KMS-11 (cell line): Measurements from ENCODE around the gene KIAA0513.

Experiments used
- H2AFZ ChIP-seq: fragments of 200-600 bp; sonication (generic); 2 replicates; pipeline ENCODE4 v1.6.1; 2016; ENCODE audit warnings: antibody characterized with exemption, mixed run types, low read depth
- H3K27ac ChIP-seq: fragments of 200-600 bp; sonication (generic); 2 replicates; pipeline ENCODE4 v1.6.1; 2016; ENCODE audit warnings: mild to moderate bottlenecking, mixed run types
- H3K27me3 ChIP-seq: fragments of 200-600 bp; sonication (generic); 2 replicates; pipeline ENCODE4 v1.6.1; 2017; ENCODE audit warnings: mild to moderate bottlenecking, low read depth, mixed run types, moderate library complexity; ENCODE audit not compliant: insufficient read depth
- H3K36me3 ChIP-seq: fragments of 200-600 bp; sonication (generic); 2 replicates; pipeline ENCODE4 v1.6.1; 2017; ENCODE audit warnings: mild to moderate bottlenecking, mixed run types; ENCODE audit not compliant: insufficient read depth
- H3K4me1 ChIP-seq: fragments of 200-600 bp; sonication (generic); 2 replicates; pipeline ENCODE4 v1.6.1; 2016; ENCODE audit warnings: mild to moderate bottlenecking, low read depth, mixed run types; ENCODE audit not compliant: poor library complexity, severe bottlenecking
- H3K4me2 ChIP-seq: fragments of 200-600 bp; sonication (generic); 2 replicates; pipeline ENCODE4 v1.7.0; 2016; ENCODE audit warnings: mild to moderate bottlenecking, mixed run types
- H3K4me3 ChIP-seq: fragments of 200-600 bp; sonication (generic); IDR thresholded peaks from 2 replicates; pipeline ENCODE4 v1.6.1; 2017; ENCODE audit warnings: low read depth, low read length, mixed read lengths; ENCODE audit not compliant: insufficient read depth
- H3K79me2 ChIP-seq: fragments of 200-600 bp; sonication (generic); 2 replicates; pipeline ENCODE4 v1.6.1; 2016; ENCODE audit warnings: low read depth, mixed run types; ENCODE audit not compliant: insufficient read depth
- H3K9ac ChIP-seq: fragments of 200-600 bp; sonication (generic); 2 replicates; pipeline ENCODE4 v1.6.1; 2016; ENCODE audit warnings: mild to moderate bottlenecking, mixed run types
- H4K20me1 ChIP-seq: fragments of 200-600 bp; sonication (generic); 2 replicates; pipeline ENCODE4 v1.6.1; 2016; ENCODE audit warnings: mild to moderate bottlenecking, mixed run types; ENCODE audit not compliant: insufficient read depth
- TF ChIP-seq, protein P1 (sequence below): fragments of 200-600 bp; sonication (generic); conservative IDR thresholded peaks from 2 replicates; pipeline ENCODE4 v1.6.1; 2017; ENCODE audit warnings: low read depth, mild to moderate bottlenecking, antibody characterized with exemption, low read length, moderate library complexity, mixed read lengths

Gene KIAA0513

DNA sequence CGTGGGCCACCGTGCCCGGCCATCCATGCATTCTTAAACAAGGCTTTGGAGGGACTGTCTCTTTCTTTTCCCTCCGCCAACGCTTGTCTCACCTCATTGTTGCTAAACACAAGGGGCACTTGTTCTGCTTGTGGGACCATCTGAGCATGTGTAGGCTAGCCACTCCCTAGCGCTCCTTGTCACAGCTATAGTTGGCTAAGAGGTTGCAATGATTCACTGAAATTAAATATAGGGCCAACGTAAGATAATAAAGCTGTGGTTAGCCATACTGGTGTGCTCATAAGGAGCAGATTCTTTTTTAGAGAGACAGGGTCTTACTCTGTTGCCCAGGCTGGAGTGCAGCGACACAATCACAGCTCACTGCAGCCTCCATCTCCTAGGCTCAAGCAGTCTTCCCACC, 41.2 kb downstream of the KIAA0513 start:
- Histone ChIP-seq H3K36me3 (no peaks in the 10 kb centered on the region), H4K20me1 (no peaks in the 10 kb centered on the region), H3K4me1 (no peaks in the 10 kb centered on the region), H3K9ac (no peak overlapping the region), H3K79me2 (no peaks in the 10 kb centered on the region), H3K4me3 (no peak overlapping the region), H2AFZ (no peak overlapping the region), H3K27me3 (no peaks in the 10 kb centered on the region), H3K4me2 (no peak overlapping the region), H3K27ac (no peak overlapping the region)
- TF ChIP-seq, protein P1, sequence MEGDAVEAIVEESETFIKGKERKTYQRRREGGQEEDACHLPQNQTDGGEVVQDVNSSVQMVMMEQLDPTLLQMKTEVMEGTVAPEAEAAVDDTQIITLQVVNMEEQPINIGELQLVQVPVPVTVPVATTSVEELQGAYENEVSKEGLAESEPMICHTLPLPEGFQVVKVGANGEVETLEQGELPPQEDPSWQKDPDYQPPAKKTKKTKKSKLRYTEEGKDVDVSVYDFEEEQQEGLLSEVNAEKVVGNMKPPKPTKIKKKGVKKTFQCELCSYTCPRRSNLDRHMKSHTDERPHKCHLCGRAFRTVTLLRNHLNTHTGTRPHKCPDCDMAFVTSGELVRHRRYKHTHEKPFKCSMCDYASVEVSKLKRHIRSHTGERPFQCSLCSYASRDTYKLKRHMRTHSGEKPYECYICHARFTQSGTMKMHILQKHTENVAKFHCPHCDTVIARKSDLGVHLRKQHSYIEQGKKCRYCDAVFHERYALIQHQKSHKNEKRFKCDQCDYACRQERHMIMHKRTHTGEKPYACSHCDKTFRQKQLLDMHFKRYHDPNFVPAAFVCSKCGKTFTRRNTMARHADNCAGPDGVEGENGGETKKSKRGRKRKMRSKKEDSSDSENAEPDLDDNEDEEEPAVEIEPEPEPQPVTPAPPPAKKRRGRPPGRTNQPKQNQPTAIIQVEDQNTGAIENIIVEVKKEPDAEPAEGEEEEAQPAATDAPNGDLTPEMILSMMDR: no peak

GRCh38 chr16:85069171-85069570, 41.6 kb downstream of the KIAA0513 start:
- Histone ChIP-seq H3K79me2 (no peaks in the 10 kb centered on the region), H2AFZ (no peak overlapping the region), H3K4me3 (no peak overlapping the region), H3K27me3 (no peaks in the 10 kb centered on the region), H3K4me2 (no peak overlapping the region), H3K36me3 (no peaks in the 10 kb centered on the region), H3K27ac (no peak overlapping the region), H3K9ac (no peak overlapping the region), H3K4me1 (no peaks in the 10 kb centered on the region), H4K20me1 (no peaks in the 10 kb centered on the region)
- TF ChIP-seq, protein P1: no peak

- no peaks in the 10 kb centered on the region for H4K20me1 ChIP-seq
- TF ChIP-seq, protein P1: no peak
- H3K79me2 ChIP-seq: no peaks in the 10 kb centered on the region
- no peak overlapping the region for H2AFZ ChIP-seq
- H3K4me3 ChIP-seq: no peak overlapping the region
- no peak overlapping the region for H3K27ac ChIP-seq
- no peaks in the 10 kb centered on the region for H3K36me3 ChIP-seq
- no peak overlapping the region for H3K9ac ChIP-seq
- no peak overlapping the region for H3K4me2 ChIP-seq
- H3K27me3 ChIP-seq: no peaks in the 10 kb centered on the region
- no peaks in the 10 kb centered on the region for H3K4me1 ChIP-seq
Measured at GRCh38 chr16:85072076-85072860, 44.7 kb downstream of the KIAA0513 start.

- no peak overlapping the region for H3K4me2 ChIP-seq
- TF ChIP-seq, protein P1: no peak
Measured at GRCh38 chr16:85072947-85073346, 45.4 kb downstream of the KIAA0513 start.

More at GRCh38 chr16:85072947-85073346, 45.4 kb downstream of the KIAA0513 start:
- Histone ChIP-seq H3K36me3 (no peaks in the 10 kb centered on the region), H3K4me3 (no peak overlapping the region), H3K9ac (no peak overlapping the region), H3K4me1 (no peaks in the 10 kb centered on the region), H3K27ac (no peak overlapping the region), H2AFZ (no peak overlapping the region), H3K79me2 (no peaks in the 10 kb centered on the region), H4K20me1 (no peaks in the 10 kb centered on the region), H3K27me3 (no peaks in the 10 kb centered on the region)
